Aorta (tissue), 5 donors: Measurements from ENCODE around the gene CEP112. TPM values are rescaled to one million over a fixed set of nuclear protein-coding genes. Genes with fewer than 3 reads are reported as not detected.

Experiments
- ATAC-seq: fragments of 200-7000 bp; cut with Tn5 transposase; one replicate; pipeline ENCODE4 v1.9.1; 2022; ENCODE audit warnings: moderate library complexity; ENCODE audit not compliant: low FRiP score
- DNase-seq, 2 donors: peaks; one replicate each; pipeline ENCODE4 v3.0.0-alpha.2; 2020
- H3K27ac ChIP-seq, 2 donors: one replicate each; pipeline ENCODE4 v1.5.1; 2013; ENCODE audit warnings: low read length in 2 of 2, mild to moderate bottlenecking in 2 of 2, moderate library complexity in 2 of 2, control low read depth in 1 of 2, inconsistent platforms in 1 of 2, low read depth in 1 of 2
- H3K27me3 ChIP-seq, 2 donors: one replicate each; pipeline ENCODE4 v1.6.1; 2013; ENCODE audit warnings: control low read depth in 1 of 2, low read length in 1 of 2, mild to moderate bottlenecking in 1 of 2, moderate library complexity in 1 of 2; ENCODE audit not compliant: insufficient read depth in 2 of 2, control insufficient read depth in 1 of 2
- H3K36me3 ChIP-seq, 2 donors: one replicate each; pipeline ENCODE4 v1.6.1; 2013; ENCODE audit warnings: control low read depth in 1 of 2, low read length in 1 of 2, mild to moderate bottlenecking in 1 of 2; ENCODE audit not compliant: insufficient read depth in 2 of 2, control insufficient read depth in 1 of 2
- H3K4me1 ChIP-seq, 2 donors: one replicate each; pipeline ENCODE4 v1.6.1; 2013; ENCODE audit warnings: low read length in 2 of 2, control low read depth in 1 of 2, mild to moderate bottlenecking in 1 of 2, moderate library complexity in 1 of 2; ENCODE audit not compliant: insufficient read depth in 2 of 2, control insufficient read depth in 1 of 2
- H3K4me3 ChIP-seq, 2 donors: one replicate each; pipeline ENCODE4 v1.5.1; 2013; ENCODE audit warnings: low read length in 2 of 2, control low read depth in 1 of 2, mild to moderate bottlenecking in 1 of 2
- H3K9me3 ChIP-seq: one replicate; pipeline ENCODE4 v1.6.1; 2013; ENCODE audit warnings: mild to moderate bottlenecking, low read length; ENCODE audit not compliant: control insufficient read depth
- WGBS, 2 donors: extraction: QIAGEN DNeasy Blood & Tissue Kit; methylation state at CpG; one replicate each; pipeline ENCODE4 v1.1.7; 2013; 5-methylcytosine and 5-hydroxymethylcytosine counted together
- intact Hi-C, 2 donors: fragments of 100-400 bp; cut with DNase I; formaldehyde crosslinking; loops; one replicate each; pipeline versions ENCODE4 v1.14.2 to v1.15.0; 2022
- long read RNA-seq, 2 donors: library from polyadenylated mRNA; unstranded; transcript quantifications; one replicate each; pipeline ENCODE4 v2.0.0, GENCODE V29; 2020 to 2021
- polyA plus RNA-seq, 2 donors: library from polyadenylated mRNA; stranded (reverse); fragments of 200-250 nt; gene quantifications; one replicate each; pipeline ENCODE4 v1.2.3, GENCODE V29; 2013
- total RNA-seq, 2 donors: library from RNA; stranded (reverse); fragmentation: NEBNext Ultra II Directional; extraction: Animal tissue kit (Norgen Biotek cat#: 25700); gene quantifications; one replicate each; pipeline ENCODE4 v1.2.1, GENCODE V29; 2021
- donor health status: healthy with polysubstance abuse.
- donor health status: Bipolar disorder and iron deficiency.
- donor health status: DM: no; HTN: no; CAD: no.
- donor health status: DM: no; HTN: no; CAD: no.
- donor health status: DM: yes; HTN: yes; CAD: no.

The CEP112 gene
- total RNA-seq, result 10 to 100 TPM; 31.2 to 47.5 TPM
- polyA plus RNA-seq, result 10 to 100 TPM; 17.5 to 30.2 TPM
- long read RNA-seq, donor 1, partial matches to known transcripts, result 38 of 66 reads
- long read RNA-seq, donor 1, other reads (novel, unspliced or antisense), result 26 of 66 reads
- long read RNA-seq, donor 2, partial matches to known transcripts, result 4 of 30 reads
- long read RNA-seq, donor 2, other reads (novel, unspliced or antisense), result 26 of 30 reads

DNA sequence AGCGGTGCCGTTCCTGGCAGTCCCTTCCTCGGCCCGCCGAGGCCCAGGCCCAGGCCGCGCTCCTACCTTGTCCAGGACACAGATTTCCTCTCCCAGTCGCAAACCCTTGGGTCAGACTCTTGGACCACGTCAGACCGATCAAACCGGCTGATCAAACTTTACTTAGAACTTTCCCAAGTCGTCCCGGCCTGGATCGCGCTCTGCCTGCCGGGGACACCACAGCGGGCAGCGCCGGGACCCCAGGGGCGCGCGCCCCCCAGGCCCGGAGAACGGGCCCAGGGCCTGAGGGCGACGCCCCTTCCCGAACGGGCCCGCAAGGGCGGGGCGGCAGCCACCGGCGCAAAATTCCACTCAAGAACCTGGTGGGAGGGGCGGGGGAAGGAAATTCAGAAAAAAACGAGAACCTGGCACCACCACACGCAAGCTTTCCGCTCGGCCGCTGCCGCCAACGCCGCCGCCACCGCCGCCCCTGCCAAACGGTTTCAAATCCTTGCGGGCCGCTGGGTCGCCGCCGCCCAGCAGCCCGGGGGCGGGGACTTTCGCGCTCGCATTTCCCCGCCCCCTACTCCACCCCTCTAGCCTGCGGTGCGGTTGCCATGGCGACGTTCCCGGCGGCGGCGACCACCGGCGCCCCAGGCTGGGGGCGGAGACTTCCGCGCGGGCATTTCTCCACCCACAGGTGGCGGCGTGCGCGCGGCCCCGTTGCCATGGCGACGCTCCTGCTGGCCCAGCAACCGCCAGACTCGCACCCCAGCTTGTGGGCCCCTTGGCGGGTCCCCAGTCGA lies at the start of gene CEP112:
Gene CEP112, minus strand, starts transcription at position 541 of the 785 bp plus-strand sequence.
- WGBS, 2 donors, result 0% methylated on average over 73 to 83 of the region's 83 CpGs
- intact Hi-C loops, result no loop called here
- peak; percentile 85 to 93 for DNase-seq
- Histone ChIP-seq H3K4me3 (peak within 1 kb of the TSS; percentile 62 to 73), H3K27me3 (no peaks in the 10 kb centered on the region), H3K4me1 (peaks cover 0 to 2% of the 10 kb centered on the region in 2 donors), H3K9me3 (no peaks in the 10 kb centered on the region), H3K27ac (peak within 1 kb of the TSS in 1 of 2 donors; percentile 30), H3K36me3 (no peaks in the 10 kb centered on the region)
- ATAC-seq, result peak; percentile 90

DNA sequence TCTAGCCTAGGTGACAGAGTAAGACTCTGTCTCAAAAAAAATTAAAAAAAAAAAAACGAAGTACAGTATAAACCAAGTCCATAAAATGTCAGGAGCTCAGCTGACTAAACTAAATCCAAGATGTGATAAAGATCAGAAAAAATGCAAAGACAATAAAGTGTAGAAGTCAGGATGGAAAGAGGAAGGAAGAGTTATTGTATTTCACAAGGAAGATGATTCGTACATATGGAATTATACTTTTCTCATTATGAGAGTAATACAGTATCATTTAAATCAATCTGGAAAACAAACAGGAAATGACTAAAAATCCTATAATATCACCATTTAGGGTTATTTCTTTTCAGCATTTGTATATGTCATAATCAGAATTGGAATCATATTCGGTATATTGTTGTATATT lies 48.7 kb upstream of the CEP112 start:
- no peak for ATAC-seq
- H3K27me3 ChIP-seq, result no peaks in the 10 kb centered on the region
- intact Hi-C loops, result no loop called here

DNA sequence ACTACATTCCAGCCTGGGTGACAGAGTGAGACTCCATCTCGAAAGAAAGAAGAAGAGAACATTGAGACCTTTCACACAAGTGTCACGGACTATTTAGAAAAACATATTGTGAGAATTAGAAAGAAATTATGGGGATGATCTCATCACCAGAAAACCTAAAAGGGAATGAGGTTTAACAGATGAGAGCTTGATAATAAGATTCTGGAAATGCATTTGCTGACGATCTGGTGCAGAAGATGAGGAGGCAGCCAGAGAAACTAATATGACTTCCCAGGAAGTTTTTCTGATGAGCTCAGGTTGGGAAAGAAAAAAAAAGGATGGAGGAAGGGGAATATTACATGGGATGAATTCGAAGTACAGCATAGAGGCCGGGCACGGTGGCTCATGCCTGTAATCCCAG lies 48.1 kb upstream of the CEP112 start:
- no peaks in the 10 kb centered on the region for H3K9me3 ChIP-seq
- H3K27me3 ChIP-seq, result no peaks in the 10 kb centered on the region
- no peaks in the 10 kb centered on the region for H3K4me1 ChIP-seq
- no peak overlapping the region for H3K27ac ChIP-seq
- no peak for DNase-seq
- WGBS, 2 donors, result 86 to 89% methylated on average over 6 of the region's 6 CpGs
- intact Hi-C loops, result no loop called here
- no peak overlapping the region for H3K4me3 ChIP-seq
- H3K36me3 ChIP-seq, result no peaks in the 10 kb centered on the region
- no peak for ATAC-seq

More for the DNA sequence above, 48.7 kb upstream of the CEP112 start:
- no peaks in the 10 kb centered on the region for H3K4me1 ChIP-seq
- H3K4me3 ChIP-seq, result no peak overlapping the region
- H3K27ac ChIP-seq, result no peak overlapping the region
- no peaks in the 10 kb centered on the region for H3K36me3 ChIP-seq
- WGBS, 2 donors, result 58 to 66% methylated on average over 3 of the region's 3 CpGs
- H3K9me3 ChIP-seq, result no peaks in the 10 kb centered on the region
- DNase-seq, result no peak

DNA sequence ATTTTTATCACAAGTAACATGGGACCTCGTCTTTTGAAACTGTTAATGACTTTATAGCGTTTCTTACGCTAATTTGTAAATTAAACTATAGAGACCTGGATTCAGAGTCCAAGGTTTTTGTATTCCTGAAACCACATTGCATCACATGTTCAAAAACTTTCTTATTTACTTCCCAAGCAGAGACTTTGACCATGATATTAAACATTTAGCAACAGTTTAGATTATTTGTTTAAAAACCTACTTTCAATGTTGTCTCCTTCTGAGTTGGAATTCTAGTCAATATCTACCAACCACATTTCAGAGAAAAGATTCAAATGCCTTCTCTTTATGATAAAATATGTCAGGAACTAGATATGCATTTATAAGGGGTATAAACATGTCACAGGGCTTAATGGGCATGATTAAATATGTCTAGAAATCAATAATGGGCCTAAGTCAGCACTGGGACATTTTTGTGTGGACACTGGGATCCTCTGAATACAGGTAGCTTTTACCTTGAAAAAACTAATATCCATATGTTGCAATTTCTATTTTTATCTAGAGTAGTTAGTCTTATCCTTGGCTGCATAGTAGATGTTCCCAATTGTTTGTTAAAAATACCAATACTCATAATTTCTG lies 43.6 kb upstream of the CEP112 start:
- no peak overlapping the region for H3K27ac ChIP-seq
- H3K36me3 ChIP-seq, result no peaks in the 10 kb centered on the region
- no peaks in the 10 kb centered on the region for H3K9me3 ChIP-seq
- no peaks in the 10 kb centered on the region for H3K27me3 ChIP-seq
- no peaks in the 10 kb centered on the region for H3K4me1 ChIP-seq
- 93 to 94% methylated on average over 3 of the region's 3 CpGs for WGBS, 2 donors
- H3K4me3 ChIP-seq, result no peak overlapping the region
- no peak for ATAC-seq
- intact Hi-C loops, result no loop called here
- DNase-seq, result no peak

DNA sequence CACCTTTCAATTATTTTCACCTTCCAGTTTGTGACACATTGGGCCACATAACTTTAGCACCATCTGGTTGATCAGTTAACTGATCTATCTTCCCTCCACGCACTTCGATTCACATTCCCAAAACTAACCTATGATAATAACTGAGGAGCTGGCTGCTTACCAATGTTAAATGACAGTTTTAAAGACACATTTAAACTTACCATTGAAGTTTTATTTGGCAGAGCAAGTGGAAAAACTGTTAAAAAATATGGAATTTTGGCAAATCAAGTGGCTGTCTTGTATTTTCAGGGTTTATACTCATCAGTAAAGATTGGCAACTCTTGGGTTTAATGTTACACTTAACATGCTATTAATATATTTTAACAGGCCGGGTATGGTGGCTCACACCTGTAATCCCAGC lies 42.7 kb upstream of the CEP112 start:
- H3K27ac ChIP-seq, result no peak overlapping the region
- no peaks in the 10 kb centered on the region for H3K27me3 ChIP-seq
- WGBS, 2 donors, result 42 to 59% methylated on average over 3 of the region's 3 CpGs
- H3K36me3 ChIP-seq, result no peaks in the 10 kb centered on the region
- no peak for ATAC-seq
- H3K4me3 ChIP-seq, result no peak overlapping the region
- DNase-seq, result no peak
- intact Hi-C loops, result no loop called here
- no peaks in the 10 kb centered on the region for H3K4me1 ChIP-seq
- no peaks in the 10 kb centered on the region for H3K9me3 ChIP-seq

DNA sequence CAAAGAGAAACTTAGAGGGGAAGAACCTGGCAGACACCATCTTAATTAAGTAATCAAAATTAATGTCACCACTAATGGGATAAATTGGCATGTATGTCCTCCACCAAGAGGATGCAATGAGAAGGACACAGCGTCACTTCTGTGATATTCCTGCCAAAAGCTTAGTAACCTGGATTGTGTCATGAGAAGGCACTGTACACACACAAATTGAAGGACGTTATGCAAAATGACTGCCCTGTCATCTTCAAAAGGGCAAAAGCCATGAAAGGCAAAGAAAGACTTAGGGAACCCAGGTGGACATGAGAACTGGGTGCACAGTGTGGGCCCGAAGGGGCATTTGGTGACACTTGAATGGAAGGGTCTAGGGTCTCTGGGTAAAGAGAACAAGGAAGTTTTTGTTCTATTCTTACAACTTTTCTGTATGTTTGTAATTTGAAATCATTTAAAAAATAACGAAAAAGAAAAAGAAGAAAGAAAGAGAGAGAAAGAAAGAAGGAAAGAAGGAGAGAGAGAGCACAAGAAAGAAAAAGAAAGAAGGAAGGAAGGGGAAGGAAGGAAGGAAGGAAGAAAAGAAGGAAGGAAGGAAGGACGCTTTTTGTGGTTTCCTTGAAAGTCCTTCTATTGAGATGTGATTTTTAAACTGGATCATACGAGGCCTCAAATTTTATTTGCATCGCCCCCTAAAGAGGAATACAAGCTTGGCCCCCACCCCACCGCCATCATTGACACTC lies 41.3 kb upstream of the CEP112 start:
- WGBS, 2 donors, result 74 to 75% methylated on average over 8 of the region's 8 CpGs
- no peak overlapping the region for H3K4me3 ChIP-seq
- intact Hi-C loops, result no loop called here
- no peak overlapping the region for H3K27ac ChIP-seq
- H3K27me3 ChIP-seq, result no peaks in the 10 kb centered on the region
- no peaks in the 10 kb centered on the region for H3K9me3 ChIP-seq
- ATAC-seq, result no peak
- H3K36me3 ChIP-seq, result no peaks in the 10 kb centered on the region
- DNase-seq, result no peak
- H3K4me1 ChIP-seq, result no peaks in the 10 kb centered on the region

DNA sequence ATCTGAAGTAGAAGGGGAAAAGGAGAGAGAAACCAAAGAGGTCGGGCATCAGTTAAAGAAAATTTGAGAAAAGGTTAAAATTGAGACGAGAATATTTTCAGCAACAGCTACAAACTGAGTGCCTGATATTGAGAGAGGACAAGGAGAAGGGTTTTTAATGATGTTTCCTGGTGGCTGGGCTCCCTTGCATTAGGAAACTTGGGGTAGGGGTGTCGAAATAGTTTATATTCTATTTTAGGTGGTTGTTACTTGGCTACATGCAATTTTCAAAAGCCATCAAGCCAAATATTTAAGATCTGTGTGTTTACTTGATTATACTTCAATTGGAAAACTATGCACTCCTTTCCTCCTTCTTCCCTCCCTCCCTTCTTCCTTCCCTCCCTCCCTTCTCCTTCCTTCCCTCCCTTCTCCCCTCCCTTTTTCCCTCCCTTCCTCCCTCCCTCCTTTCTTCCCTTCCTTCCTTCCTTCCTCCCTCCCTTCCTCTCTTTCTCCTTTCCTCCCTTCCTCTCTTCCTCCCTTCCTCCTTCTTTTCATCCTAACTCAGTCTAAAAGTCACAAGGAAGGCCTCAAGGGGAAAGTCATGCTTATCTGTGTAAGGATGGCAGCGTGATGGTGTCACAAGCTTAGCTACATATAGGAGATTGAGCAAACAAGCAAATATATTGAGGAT lies 39.1 kb upstream of the CEP112 start:
- ATAC-seq (no peak), DNase-seq (no peak)
- WGBS, 2 donors, result 79 to 80% methylated on average over 4 of the region's 4 CpGs
- no peak overlapping the region for H3K4me3 ChIP-seq
- H3K4me1 ChIP-seq, result no peaks in the 10 kb centered on the region
- H3K9me3 ChIP-seq, result no peaks in the 10 kb centered on the region
- no peaks in the 10 kb centered on the region for H3K27me3 ChIP-seq
- H3K36me3 ChIP-seq, result no peaks in the 10 kb centered on the region
- H3K27ac ChIP-seq, result no peak overlapping the region
- intact Hi-C loops, result no loop called here

DNA sequence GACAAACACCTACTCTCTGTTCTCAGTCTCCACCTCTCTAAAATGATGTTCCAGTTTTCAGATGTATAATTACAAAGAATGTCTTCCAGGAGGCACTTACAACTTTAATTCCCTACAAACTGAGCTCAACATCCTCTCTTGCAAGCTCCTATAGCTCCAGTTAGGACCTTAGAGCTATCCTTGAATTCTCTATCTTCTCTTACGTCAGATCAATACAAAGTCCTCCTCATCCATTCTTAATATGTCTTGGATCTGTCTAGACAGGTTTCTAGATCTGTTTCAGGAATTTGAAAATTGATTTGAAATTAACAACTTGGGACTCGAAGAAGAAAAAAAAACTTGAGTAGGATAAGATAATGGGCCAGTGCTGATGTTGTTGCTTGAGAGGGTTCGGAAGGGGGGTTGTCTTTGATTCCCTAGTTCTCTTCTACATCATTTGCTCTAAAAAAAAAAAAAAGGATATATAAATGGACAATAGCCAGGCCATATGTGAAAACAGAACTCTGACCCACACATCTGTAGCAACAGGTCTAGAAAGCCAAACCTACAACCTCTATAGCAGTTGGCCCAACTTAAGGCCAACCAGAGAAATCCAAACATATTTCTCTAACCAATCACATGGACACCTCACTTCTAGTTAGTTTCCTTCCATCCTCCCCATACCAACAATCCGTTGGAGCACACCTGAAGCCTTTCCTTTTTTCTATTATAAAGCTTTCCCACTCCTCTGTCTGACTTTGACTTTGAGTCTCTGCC lies 38.0 kb upstream of the CEP112 start:
- no peak for ATAC-seq
- intact Hi-C loops, result no loop called here

More for the DNA sequence above, 38.0 kb upstream of the CEP112 start:
- no peaks in the 10 kb centered on the region for H3K27me3 ChIP-seq
- H3K4me1 ChIP-seq, result no peaks in the 10 kb centered on the region
- no peaks in the 10 kb centered on the region for H3K9me3 ChIP-seq
- 72 to 73% methylated on average over 4 of the region's 4 CpGs for WGBS, 2 donors
- H3K4me3 ChIP-seq, result no peak overlapping the region
- no peak overlapping the region for H3K27ac ChIP-seq
- DNase-seq, result no peak
- no peaks in the 10 kb centered on the region for H3K36me3 ChIP-seq
